ENCODE results near the gene FOXP4. TPM values are rescaled to one million over a fixed set of nuclear protein-coding genes. Genes with fewer than 3 reads are reported as not detected.

FOXP4 gene
- total RNA-seq, 1 donor = 3.3 TPM

DNA sequence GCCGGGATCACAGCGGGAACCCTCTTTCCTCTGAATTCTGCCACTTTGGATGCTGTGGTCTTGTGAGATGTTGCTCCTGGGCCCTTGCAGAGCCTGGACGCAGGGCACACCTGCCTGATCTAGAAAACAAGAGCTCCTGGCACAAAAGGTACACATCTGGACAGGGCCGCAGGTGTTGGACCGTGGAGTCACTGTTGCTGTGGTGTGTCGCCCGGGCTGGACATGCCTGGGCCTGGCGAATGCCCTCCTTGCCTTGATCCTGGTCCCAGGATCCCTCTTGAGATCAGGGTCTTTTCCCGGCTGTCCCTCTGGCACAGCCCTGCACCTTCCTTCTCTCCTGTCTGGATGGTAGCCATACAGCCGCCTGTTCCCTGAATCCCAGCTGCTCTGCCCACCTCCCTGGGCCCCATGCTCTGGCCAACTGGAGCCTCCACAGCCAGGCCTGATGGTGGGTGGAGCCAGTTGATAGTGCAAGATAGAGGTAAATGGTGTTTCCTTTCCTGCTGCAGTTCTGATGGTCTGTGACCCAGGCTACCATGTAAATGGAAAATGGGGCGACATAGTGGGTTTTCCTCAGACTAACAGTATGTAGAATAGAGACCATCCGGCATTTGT lies 5.0 kb downstream of the FOXP4 start:
- H4K20me1 ChIP-seq (ENCODE audit: insufficient read depth, low read length) = peaks cover 48% of the 10 kb centered on the region
- no peak overlapping the region for H3K4me2 ChIP-seq (ENCODE audit: insufficient read depth, low read length)
- DNase-seq (ENCODE audit: insufficient read length, low spot score, missing footprints) = peak; percentile 35
- TF ChIP-seq, protein P1, sequence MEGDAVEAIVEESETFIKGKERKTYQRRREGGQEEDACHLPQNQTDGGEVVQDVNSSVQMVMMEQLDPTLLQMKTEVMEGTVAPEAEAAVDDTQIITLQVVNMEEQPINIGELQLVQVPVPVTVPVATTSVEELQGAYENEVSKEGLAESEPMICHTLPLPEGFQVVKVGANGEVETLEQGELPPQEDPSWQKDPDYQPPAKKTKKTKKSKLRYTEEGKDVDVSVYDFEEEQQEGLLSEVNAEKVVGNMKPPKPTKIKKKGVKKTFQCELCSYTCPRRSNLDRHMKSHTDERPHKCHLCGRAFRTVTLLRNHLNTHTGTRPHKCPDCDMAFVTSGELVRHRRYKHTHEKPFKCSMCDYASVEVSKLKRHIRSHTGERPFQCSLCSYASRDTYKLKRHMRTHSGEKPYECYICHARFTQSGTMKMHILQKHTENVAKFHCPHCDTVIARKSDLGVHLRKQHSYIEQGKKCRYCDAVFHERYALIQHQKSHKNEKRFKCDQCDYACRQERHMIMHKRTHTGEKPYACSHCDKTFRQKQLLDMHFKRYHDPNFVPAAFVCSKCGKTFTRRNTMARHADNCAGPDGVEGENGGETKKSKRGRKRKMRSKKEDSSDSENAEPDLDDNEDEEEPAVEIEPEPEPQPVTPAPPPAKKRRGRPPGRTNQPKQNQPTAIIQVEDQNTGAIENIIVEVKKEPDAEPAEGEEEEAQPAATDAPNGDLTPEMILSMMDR (IDR thresholded peaks at IDR 0.05; ENCODE audit: extremely low read depth, low read depth, low read length) = no peak
- peaks cover 27% of the 10 kb centered on the region for H3K79me2 ChIP-seq (ENCODE audit: insufficient read depth, low read length)
- peaks cover 9% of the 10 kb centered on the region for H3K27me3 ChIP-seq (ENCODE audit: insufficient read depth, low read length)
- no peak overlapping the region for H3K4me3 ChIP-seq (ENCODE audit: insufficient read depth, low read length)
- H3K36me3 ChIP-seq (ENCODE audit: insufficient read depth, low read length) = peaks cover 5% of the 10 kb centered on the region
- H3K4me1 ChIP-seq (ENCODE audit: insufficient read depth, low read length) = peaks cover 9% of the 10 kb centered on the region
- no peak overlapping the region for H3K27ac ChIP-seq (ENCODE audit: low read depth, low read length)
- H3K9me3 ChIP-seq (ENCODE audit: low read depth, low read length) = no peaks in the 10 kb centered on the region
- H2AFZ ChIP-seq (ENCODE audit: low read length) = no peak overlapping the region

DNA sequence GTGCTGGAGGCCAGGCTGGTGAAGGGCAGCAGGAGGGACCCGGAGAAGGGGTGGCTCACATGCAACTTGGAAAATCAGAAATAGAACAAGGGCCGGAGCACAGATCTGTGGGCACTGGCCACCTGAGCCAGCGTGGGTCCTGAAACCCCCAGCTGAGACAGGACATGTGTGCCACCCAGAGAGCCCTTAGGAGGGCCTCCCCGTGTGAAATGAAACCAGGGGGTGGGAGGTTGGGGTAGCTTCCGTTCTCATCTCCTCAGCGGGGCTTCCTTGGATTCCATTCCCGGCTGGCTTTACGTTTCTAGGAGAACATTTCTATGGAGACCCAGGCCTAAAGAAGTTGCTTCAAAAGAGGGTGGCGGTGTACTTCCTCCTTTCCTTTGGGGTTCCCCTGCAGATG lies 5.7 kb downstream of the FOXP4 start:
- H3K79me2 ChIP-seq (ENCODE audit: insufficient read depth, low read length) = peaks cover 27% of the 10 kb centered on the region
- H3K4me3 ChIP-seq (ENCODE audit: insufficient read depth, low read length) = no peak overlapping the region
- no peak overlapping the region for H2AFZ ChIP-seq (ENCODE audit: low read length)
- H3K4me1 ChIP-seq (ENCODE audit: insufficient read depth, low read length) = peaks cover 9% of the 10 kb centered on the region
- no peaks in the 10 kb centered on the region for H3K9me3 ChIP-seq (ENCODE audit: low read depth, low read length)
- TF ChIP-seq, protein P1 (IDR thresholded peaks at IDR 0.05; ENCODE audit: extremely low read depth, low read depth, low read length) = no peak
- DNase-seq (ENCODE audit: insufficient read length, low spot score, missing footprints) = peak; percentile 71
- H3K27me3 ChIP-seq (ENCODE audit: insufficient read depth, low read length) = peaks cover 9% of the 10 kb centered on the region
- H4K20me1 ChIP-seq (ENCODE audit: insufficient read depth, low read length) = peaks cover 52% of the 10 kb centered on the region
- no peak overlapping the region for H3K27ac ChIP-seq (ENCODE audit: low read depth, low read length)
- H3K36me3 ChIP-seq (ENCODE audit: insufficient read depth, low read length) = peaks cover 5% of the 10 kb centered on the region
- H3K4me2 ChIP-seq (ENCODE audit: insufficient read depth, low read length) = no peak overlapping the region

DNA sequence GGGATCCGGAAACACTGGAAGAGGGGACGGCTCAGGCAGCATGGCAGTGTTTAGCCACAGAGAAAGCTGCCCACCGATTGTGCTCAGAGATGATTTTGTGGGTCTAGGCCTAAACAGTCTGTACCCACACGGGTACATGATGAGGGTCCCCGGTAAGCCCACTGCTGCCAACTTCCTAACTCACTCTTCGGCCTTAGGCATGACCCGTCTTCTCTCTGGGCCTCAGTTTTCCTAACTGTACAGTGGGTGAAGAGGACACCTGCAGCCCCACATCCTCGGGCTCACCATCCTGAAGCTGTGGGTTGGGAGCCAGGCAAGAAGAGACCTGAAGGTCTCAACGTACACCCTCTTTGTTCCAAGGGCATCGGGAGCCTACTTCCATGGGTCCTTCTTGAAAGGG lies 6.5 kb downstream of the FOXP4 start:
- peaks cover 24% of the 10 kb centered on the region for H3K79me2 ChIP-seq (ENCODE audit: insufficient read depth, low read length)
- peaks cover 6% of the 10 kb centered on the region for H3K4me1 ChIP-seq (ENCODE audit: insufficient read depth, low read length)
- H3K27me3 ChIP-seq (ENCODE audit: insufficient read depth, low read length) = peaks cover 9% of the 10 kb centered on the region
- no peaks in the 10 kb centered on the region for H3K9me3 ChIP-seq (ENCODE audit: low read depth, low read length)
- peak; percentile 38 for DNase-seq (ENCODE audit: insufficient read length, low spot score, missing footprints)
- H2AFZ ChIP-seq (ENCODE audit: low read length) = no peak overlapping the region
- H3K36me3 ChIP-seq (ENCODE audit: insufficient read depth, low read length) = peaks cover 5% of the 10 kb centered on the region
- H3K27ac ChIP-seq (ENCODE audit: low read depth, low read length) = no peak overlapping the region
- H3K4me3 ChIP-seq (ENCODE audit: insufficient read depth, low read length) = no peak overlapping the region
- no peak overlapping the region for H3K4me2 ChIP-seq (ENCODE audit: insufficient read depth, low read length)
- H4K20me1 ChIP-seq (ENCODE audit: insufficient read depth, low read length) = peaks cover 53% of the 10 kb centered on the region
- TF ChIP-seq, protein P1 (IDR thresholded peaks at IDR 0.05; ENCODE audit: extremely low read depth, low read depth, low read length) = no peak

DNA sequence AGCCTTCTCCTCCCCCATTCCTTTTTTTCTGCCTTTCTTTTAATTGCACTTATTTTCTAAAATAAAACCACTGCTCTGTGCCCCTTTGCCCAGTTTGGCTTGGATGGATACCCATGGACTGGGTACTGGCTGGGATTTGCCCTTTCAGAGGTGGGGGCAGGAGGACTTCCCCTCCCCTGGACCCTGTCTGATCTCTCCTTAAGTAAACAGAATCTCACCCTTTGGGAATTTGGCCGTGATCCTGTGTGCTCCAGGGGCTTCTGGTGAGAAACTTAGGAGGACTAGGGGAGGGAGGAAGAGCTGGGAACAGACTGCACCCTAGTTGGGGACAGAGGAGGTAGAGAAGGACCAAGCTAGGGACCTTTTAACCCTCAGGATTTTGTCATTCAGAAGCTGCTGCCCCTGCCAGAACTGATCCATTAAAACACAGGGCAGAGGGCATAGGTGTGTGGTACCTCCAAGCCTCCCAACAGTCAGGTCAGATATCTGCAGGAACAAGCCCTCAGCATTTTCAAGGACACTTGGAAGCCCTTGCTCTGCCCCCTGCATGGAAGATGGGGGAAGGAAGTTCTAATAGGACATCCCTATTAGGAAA lies 7.3 kb downstream of the FOXP4 start:
- H3K79me2 ChIP-seq (ENCODE audit: insufficient read depth, low read length) = peaks cover 19% of the 10 kb centered on the region
- no peak overlapping the region for H3K4me3 ChIP-seq (ENCODE audit: insufficient read depth, low read length)
- peaks cover under 1% of the 10 kb centered on the region for H3K27me3 ChIP-seq (ENCODE audit: insufficient read depth, low read length)
- TF ChIP-seq, protein P1 (IDR thresholded peaks at IDR 0.05; ENCODE audit: extremely low read depth, low read depth, low read length) = no peak
- no peak overlapping the region for H3K27ac ChIP-seq (ENCODE audit: low read depth, low read length)
- H3K36me3 ChIP-seq (ENCODE audit: insufficient read depth, low read length) = peaks cover 5% of the 10 kb centered on the region
- peak; percentile 32 for DNase-seq (ENCODE audit: insufficient read length, low spot score, missing footprints)
- no peaks in the 10 kb centered on the region for H3K4me1 ChIP-seq (ENCODE audit: insufficient read depth, low read length)
- no peaks in the 10 kb centered on the region for H3K9me3 ChIP-seq (ENCODE audit: low read depth, low read length)
- no peak overlapping the region for H3K4me2 ChIP-seq (ENCODE audit: insufficient read depth, low read length)
- H2AFZ ChIP-seq (ENCODE audit: low read length) = no peak overlapping the region
- H4K20me1 ChIP-seq (ENCODE audit: insufficient read depth, low read length) = peaks cover 52% of the 10 kb centered on the region
